Cardiac muscle cell (in vitro differentiated cells and primary cell): ENCODE data around the gene BMPR1A. TPM values are rescaled to one million over a fixed set of nuclear protein-coding genes. Genes with fewer than 3 reads are reported as not detected.

Experiments
- DNase-seq, 2 donors: peaks; one replicate each; pipeline versions ENCODE4 v3.0.0 to v3.0.0-alpha.2; 2010 to 2017; ENCODE audit warnings: low read depth in 1 of 2, low spot score in 1 of 2
- H3K27ac ChIP-seq: fragments of 200-600 bp; sonication (generic); 2 replicates; pipeline ENCODE4 v1.5.1; 2016
- H3K27me3 ChIP-seq: fragments of 200-600 bp; sonication (generic); 2 replicates; pipeline ENCODE4 v1.6.0; 2016; ENCODE audit warnings: control low read depth
- H3K36me3 ChIP-seq: fragments of 200-600 bp; sonication (generic); 2 replicates; pipeline ENCODE4 v1.5.1; 2016; ENCODE audit warnings: control low read depth
- H3K4me1 ChIP-seq: fragments of 200-600 bp; sonication (generic); 2 replicates; pipeline ENCODE4 v1.8.1; 2017; ENCODE audit warnings: low read depth, mild to moderate bottlenecking, mixed run types
- H3K4me3 ChIP-seq: fragments of 200-600 bp; sonication (generic); 2 replicates; pipeline ENCODE4 v1.5.1; 2016; ENCODE audit warnings: mild to moderate bottlenecking
- H3K9me3 ChIP-seq: fragments of 200-600 bp; sonication (generic); 2 replicates; pipeline ENCODE4 v1.5.1; 2017; ENCODE audit warnings: low read depth, mild to moderate bottlenecking, control low read depth
- CTCF ChIP-seq: IDR thresholded peaks from 2 replicates; pipeline ENCODE4 v1.5.1; 2012; ENCODE audit warnings: low read depth, mild to moderate bottlenecking, low read length
- polyA plus RNA-seq: library from polyadenylated mRNA; unstranded; fragments of >200 nt; fragmentation: Nextera tagmentation; extraction: Ambion mirVana; gene quantifications from 2 replicates; pipeline ENCODE4 v1.2.1, GENCODE V29; 2016
- total RNA-seq: library from RNA; depleted of rRNA; stranded (reverse); fragments of >200 nt; gene quantifications from 2 replicates; pipeline ENCODE4 v1.2.3, GENCODE V29; 2016

Gene BMPR1A
- total and polyA plus RNA-seq, 2 experiments from 2014 or later, result 35.6 to 39.4 TPM

- Histone ChIP-seq H3K27ac (peak overlapping the region; percentile 100), H3K4me3 (no peak overlapping the region), H3K4me1 (peaks cover 29% of the 10 kb centered on the region), H3K9me3 (no peaks in the 10 kb centered on the region), H3K27me3 (no peaks in the 10 kb centered on the region), H3K36me3 (no peaks in the 10 kb centered on the region)
- TF ChIP-seq CTCF, result no peak
- DNase-seq, result no peak
Measured at GRCh38 chr10:86753051-86753450, 3.4 kb upstream of the BMPR1A start.

- H3K27ac ChIP-seq, result peak overlapping the region; percentile 100
Measured at GRCh38 chr10:86753638-86754434, 2.6 kb upstream of the BMPR1A start.

GRCh38 chr10:86755454-86755739 lies 1.0 kb upstream of the BMPR1A start:
- Histone ChIP-seq H3K27ac (peak overlapping the region; percentile 100), H3K4me1 (peaks cover 37% of the 10 kb centered on the region), H3K9me3 (no peaks in the 10 kb centered on the region), H3K36me3 (no peaks in the 10 kb centered on the region), H3K4me3 (peak overlapping the region; percentile 54), H3K27me3 (no peaks in the 10 kb centered on the region)
- no peak for TF ChIP-seq CTCF
- DNase-seq, result no peak

More at GRCh38 chr10:86753638-86754434, 2.6 kb upstream of the BMPR1A start:
- no peak for TF ChIP-seq CTCF
- Histone ChIP-seq H3K9me3 (no peaks in the 10 kb centered on the region), H3K27me3 (no peaks in the 10 kb centered on the region), H3K4me1 (peaks cover 29% of the 10 kb centered on the region), H3K4me3 (no peak overlapping the region), H3K36me3 (no peaks in the 10 kb centered on the region)
- DNase-seq, result peak in 1 of 2 donors; percentile 72

- DNase-seq, result peak; percentile 87 to 97
- TF ChIP-seq CTCF, result no peak
- Histone ChIP-seq H3K36me3 (no peaks in the 10 kb centered on the region), H3K4me1 (peaks cover 39% of the 10 kb centered on the region), H3K4me3 (peak overlapping the region; percentile 54), H3K27me3 (no peaks in the 10 kb centered on the region), H3K27ac (peak overlapping the region; percentile 100), H3K9me3 (no peaks in the 10 kb centered on the region)
Measured at GRCh38 chr10:86755740-86756510, 494 bp upstream of the BMPR1A start.

- TF ChIP-seq CTCF, result peak; percentile 40
- H3K27ac ChIP-seq, result peak overlapping the region; percentile 100
- H3K27me3 ChIP-seq, result no peaks in the 10 kb centered on the region
Measured at GRCh38 chr10:86757113-86757972, 924 bp downstream of the BMPR1A start.

More at GRCh38 chr10:86757113-86757972, 924 bp downstream of the BMPR1A start:
- H3K4me1 ChIP-seq, result peaks cover 42% of the 10 kb centered on the region
- H3K36me3 ChIP-seq, result no peaks in the 10 kb centered on the region
- no peaks in the 10 kb centered on the region for H3K9me3 ChIP-seq
- H3K4me3 ChIP-seq, result peak overlapping the region; percentile 98
- DNase-seq, result peak; percentile 62 to 71
